ENCODE measurements around the gene PCDH11Y.
"Not testable (repeated sequence)": the region's sequence is repeated elsewhere in the genome, so short reads cannot be mapped to it uniquely, and the experiment has no call there.

Gene PCDH11Y

GRCh38 chrY:5000057-5000456 is at the start of gene PCDH11Y:
PCDH11Y (plus strand) TSS chrY:5000296; CDS start chrY:5057100, 56,804 bp downstream.
- not testable (repeated sequence) for DNase-seq (ENCODE audit: low read depth)

GRCh38 chrY:4967894-4968293 is 32.2 kb upstream of the PCDH11Y start:
- DNase-seq (ENCODE audit: low read depth), result not testable (repeated sequence)

- DNase-seq (ENCODE audit: low read depth), result not testable (repeated sequence)
Observed at GRCh38 chrY:4991743-4992400, 8.2 kb upstream of the PCDH11Y start.

- DNase-seq (ENCODE audit: low read depth), result not testable (repeated sequence)
Observed at GRCh38 chrY:4994892-4995291, 5.2 kb upstream of the PCDH11Y start.

- not testable (repeated sequence) for DNase-seq (ENCODE audit: low read depth)
Observed at GRCh38 chrY:5002476-5003184, 2.5 kb downstream of the PCDH11Y start.

- not testable (repeated sequence) for DNase-seq (ENCODE audit: low read depth)
Observed at GRCh38 chrY:5038972-5039523, 39.0 kb downstream of the PCDH11Y start.

- DNase-seq (ENCODE audit: low read depth), result not testable (repeated sequence)
Observed at GRCh38 chrY:5083017-5083416, 82.9 kb downstream of the PCDH11Y start.

- not testable (repeated sequence) for DNase-seq (ENCODE audit: low read depth)
Observed at GRCh38 chrY:5182998-5183397, 182.9 kb downstream of the PCDH11Y start.

GRCh38 chrY:5215116-5215515 is 215.0 kb downstream of the PCDH11Y start:
- not testable (repeated sequence) for DNase-seq (ENCODE audit: low read depth)

- not testable (repeated sequence) for DNase-seq (ENCODE audit: low read depth)
Observed at GRCh38 chrY:5324931-5325330, 324.8 kb downstream of the PCDH11Y start.

- DNase-seq (ENCODE audit: low read depth), result not testable (repeated sequence)
Observed at GRCh38 chrY:5342220-5342619, 342.1 kb downstream of the PCDH11Y start.

- DNase-seq (ENCODE audit: low read depth), result not testable (repeated sequence)
Observed at GRCh38 chrY:5543705-5544104, 543.6 kb downstream of the PCDH11Y start.

- not testable (repeated sequence) for DNase-seq (ENCODE audit: low read depth)
Observed at GRCh38 chrY:5638589-5638988, 638.5 kb downstream of the PCDH11Y start.

- not testable (repeated sequence) for DNase-seq (ENCODE audit: low read depth)
Observed at GRCh38 chrY:5679265-5679664, 679.2 kb downstream of the PCDH11Y start.

- DNase-seq (ENCODE audit: low read depth), result not testable (repeated sequence)
Observed at GRCh38 chrY:5708727-5709126, 708.6 kb downstream of the PCDH11Y start.

- not testable (repeated sequence) for DNase-seq (ENCODE audit: low read depth)
Observed at GRCh38 chrY:5709788-5710381, 709.8 kb downstream of the PCDH11Y start.

- not testable (repeated sequence) for DNase-seq (ENCODE audit: low read depth)
Observed at GRCh38 chrY:5761403-5761802, 761.3 kb downstream of the PCDH11Y start.

GRCh38 chrY:5776485-5776884 is 776.4 kb downstream of the PCDH11Y start:
- not testable (repeated sequence) for DNase-seq (ENCODE audit: low read depth)
